GM18873 (cell line): Measurements from ENCODE around the gene CALHM3.

Experiments
- ATAC-seq: cut with Tn5 transposase; IDR thresholded peaks from one replicate; pipeline ENCODE4 v1.9.1; 2021; ENCODE audit warnings: mild to moderate bottlenecking, moderate library complexity, moderate number of reproducible peaks; ENCODE audit not compliant: unreplicated experiment, low FRiP score

Gene CALHM3

DNA sequence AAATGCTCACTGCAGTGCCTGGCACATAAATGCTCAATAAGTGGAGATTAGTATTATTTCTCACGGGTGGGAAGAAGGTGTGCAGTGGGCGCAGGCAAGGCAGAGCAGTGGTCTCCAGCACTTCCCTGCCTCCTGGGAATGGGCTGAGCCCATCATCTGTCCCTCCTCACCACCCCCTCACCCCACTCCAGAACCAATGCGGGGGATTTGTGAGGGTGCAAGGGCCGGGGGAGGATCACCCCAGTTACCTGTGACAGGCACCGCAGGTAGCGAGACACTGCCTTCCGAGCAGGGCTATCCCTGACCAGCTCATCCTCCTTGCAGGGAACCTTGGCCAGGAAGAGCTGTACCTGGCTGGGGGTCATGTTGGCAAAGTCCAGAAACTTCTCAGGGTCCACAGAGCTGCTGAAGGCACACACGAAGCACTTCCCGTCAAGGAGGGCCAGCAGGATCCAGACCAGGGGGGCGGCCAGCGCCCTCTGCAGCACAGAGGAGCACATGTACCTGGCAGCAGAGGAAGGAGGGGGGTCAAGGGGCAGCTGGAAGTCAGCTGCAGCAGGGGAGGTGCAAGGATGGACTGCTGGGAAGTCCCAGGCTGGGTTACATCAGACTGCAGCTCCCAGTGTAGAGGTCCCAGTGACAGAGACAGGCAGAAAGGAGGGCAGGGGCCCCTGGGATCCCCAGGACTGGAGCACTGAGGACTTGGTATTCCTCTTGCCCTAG is 2.8 kb downstream of the CALHM3 start:
- no peak for ATAC-seq

DNA sequence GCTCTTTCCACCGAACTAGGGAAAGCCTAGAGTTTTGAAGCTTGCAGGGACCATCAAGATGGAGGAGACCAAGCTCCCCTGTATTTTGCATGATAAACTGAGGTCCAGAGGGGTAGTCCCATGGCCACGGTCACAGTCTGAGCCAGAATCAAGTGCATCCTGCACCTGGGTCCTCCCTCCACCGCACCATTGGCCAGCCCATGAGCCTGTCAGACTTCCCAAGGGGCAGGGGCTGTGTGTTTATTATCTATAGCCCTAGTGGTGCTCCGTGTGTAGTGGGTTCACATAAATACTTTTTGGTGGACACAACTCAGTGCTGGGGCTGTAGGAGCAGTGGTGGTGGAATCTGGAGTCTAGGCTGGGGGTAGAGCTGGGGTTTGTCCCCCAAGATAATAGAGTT is 3.6 kb downstream of the CALHM3 start:
- ATAC-seq = no peak

DNA sequence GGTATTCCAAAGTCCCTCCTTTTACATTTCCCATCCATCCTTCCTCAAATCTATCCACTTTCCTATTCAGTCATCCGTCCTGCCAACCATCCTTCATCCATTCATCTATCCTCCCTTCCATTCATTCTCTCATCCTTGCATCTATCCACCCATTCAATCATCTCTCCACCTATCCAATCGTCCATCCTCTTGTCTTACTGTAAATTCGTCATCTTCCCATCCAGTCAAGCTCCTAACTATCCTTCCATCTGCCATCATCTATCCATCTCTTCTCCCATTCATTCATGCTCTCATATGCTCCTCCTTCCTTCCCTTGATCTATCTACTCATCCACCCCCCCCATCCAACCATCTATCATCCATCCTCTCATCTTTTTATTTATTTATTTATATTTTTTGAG is 5.0 kb downstream of the CALHM3 start:
- ATAC-seq = no peak

DNA sequence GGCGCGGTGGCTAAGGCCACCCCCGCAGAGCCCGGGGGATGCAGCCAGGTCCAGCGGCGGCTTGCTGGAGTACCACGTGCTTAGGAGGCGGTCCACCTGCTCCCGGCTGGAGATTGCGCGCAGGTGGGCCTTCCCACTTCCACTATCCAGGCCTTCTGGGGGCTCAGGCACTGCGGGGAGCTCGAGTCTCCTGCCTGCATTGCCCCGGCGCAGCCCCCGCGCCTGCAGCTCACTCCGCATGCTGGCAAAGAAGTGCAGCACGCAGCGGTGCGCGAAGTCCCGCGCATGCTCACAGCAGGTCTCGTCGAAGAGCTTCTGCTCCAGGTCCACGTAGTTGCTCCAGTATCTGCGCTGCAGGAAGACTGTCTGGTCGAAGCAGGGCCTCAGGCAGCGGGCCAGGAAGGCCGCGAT is 5.8 kb downstream of the CALHM3 start:
- ATAC-seq = no peak

DNA sequence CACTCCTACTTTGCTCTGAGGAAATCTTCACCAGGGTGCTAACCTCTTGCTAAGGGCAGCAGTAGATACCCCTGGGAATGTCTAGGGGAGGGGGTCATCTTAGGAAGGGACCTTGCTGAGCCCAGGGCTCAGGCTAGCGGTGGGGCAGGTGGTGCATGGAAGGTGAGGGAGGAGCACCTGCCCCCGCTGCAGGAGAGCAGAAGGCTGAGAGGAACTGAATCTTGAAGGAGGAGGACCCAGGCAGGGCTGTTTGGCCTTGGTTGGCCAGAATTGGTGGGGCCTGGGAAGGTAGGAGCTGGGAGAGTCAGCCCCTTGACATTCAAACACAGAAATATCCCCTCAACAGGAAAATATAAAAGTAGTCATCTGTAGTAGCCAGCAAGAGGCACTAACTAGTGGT is 7.0 kb downstream of the CALHM3 start:
- ATAC-seq = no peak

DNA sequence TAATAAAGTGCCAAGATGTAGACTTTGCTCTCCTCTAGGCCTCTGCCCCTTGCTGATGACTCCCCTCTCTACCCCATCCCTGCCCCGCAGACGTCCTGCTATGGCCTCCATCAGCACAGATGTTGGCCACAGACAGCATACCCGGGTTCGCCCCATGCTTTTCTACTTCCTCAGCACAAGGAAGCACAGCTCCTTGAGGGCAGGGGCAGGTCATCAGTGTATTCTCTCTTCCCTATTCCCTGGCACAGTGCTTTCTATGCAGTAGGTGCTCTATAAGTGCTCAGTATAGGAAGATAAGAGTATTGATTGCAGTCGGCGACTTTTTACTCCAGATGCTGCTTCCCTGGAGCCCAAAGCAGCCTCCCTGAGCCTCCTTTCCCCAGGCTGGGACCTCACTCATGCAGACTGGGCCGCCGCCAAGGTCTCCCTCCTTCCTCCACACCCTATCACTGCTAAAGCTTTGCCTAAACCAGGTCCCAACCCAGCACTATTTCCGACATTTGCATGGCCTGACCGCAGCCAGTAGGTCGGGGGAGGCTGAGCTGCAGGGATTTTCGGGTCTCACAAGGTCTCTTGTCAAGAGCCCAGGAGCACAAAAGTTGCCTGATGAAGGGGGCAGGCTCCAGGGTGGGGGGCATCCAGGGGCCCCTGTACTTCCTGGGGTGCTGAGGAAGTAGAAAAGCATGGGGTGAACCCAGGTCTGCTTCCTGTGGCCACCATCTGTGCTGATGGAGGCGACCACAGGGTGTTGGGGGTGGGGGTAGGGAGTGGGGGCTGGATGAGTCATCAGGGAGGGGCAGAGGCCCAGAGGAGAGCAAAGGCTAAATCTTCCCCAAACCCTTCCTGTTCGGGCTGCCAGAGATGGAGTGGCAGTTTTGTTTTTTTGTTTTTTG is 8.0 kb downstream of the CALHM3 start:
- ATAC-seq = peak; percentile 67

DNA sequence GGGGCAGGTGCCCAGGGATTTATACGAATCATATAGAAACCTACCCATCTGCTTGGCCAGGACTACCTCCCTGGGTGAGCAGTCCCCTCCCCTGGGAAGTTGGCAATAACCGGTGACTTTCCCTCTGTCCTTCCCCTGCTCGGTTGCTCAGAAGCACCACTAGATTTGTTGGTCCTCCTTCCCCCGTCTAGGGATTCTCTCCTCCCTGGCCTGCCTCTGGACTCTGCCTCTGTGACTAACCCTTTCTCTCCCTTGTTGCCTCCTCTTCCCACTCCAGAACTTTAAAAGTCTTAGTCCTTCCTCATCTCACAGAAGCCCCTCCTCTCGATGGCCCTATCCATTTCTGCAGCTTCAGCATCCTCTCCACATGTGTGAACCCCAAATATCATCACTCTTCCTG is 9.8 kb downstream of the CALHM3 start:
- ATAC-seq = no peak

DNA sequence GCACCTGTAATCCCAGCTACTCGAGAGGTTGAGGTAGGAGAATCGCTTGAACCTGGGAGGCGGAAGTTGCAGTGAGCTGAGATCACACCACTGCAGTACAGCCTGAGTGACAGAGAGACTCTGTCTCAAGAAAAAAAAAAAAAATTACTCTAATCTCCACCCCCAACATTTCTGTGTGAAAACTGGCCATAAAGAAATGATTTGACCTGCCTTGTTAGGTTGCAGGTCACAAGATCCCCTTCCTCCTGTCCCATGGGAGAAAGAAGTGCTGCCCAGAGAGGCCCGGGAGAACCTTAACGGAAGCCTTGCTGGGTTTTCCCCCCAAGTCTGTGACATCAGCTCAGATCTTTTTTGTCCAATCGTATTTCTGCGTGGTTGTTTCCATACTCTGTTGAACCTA is 11.6 kb downstream of the CALHM3 start:
- ATAC-seq = no peak

DNA sequence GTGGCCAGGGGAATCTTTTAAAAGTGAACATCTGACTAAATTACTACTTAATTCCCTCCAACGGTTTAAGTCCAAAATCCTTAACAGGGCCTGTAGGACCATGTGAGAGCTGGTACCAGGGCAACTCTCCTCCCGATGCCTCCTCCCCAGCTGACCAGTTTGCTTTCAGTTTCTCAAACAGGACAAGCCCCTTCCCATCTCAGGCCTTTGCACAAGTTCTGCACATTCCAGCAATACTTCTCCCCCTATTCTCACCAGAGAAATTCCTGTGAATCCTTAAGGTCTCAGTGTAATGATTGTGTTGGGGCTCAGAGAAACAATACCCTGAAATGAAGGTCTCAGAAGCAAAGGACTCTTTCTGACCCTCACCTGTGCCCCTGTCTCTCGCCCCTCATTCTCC is 12.3 kb downstream of the CALHM3 start:
- ATAC-seq = no peak

DNA sequence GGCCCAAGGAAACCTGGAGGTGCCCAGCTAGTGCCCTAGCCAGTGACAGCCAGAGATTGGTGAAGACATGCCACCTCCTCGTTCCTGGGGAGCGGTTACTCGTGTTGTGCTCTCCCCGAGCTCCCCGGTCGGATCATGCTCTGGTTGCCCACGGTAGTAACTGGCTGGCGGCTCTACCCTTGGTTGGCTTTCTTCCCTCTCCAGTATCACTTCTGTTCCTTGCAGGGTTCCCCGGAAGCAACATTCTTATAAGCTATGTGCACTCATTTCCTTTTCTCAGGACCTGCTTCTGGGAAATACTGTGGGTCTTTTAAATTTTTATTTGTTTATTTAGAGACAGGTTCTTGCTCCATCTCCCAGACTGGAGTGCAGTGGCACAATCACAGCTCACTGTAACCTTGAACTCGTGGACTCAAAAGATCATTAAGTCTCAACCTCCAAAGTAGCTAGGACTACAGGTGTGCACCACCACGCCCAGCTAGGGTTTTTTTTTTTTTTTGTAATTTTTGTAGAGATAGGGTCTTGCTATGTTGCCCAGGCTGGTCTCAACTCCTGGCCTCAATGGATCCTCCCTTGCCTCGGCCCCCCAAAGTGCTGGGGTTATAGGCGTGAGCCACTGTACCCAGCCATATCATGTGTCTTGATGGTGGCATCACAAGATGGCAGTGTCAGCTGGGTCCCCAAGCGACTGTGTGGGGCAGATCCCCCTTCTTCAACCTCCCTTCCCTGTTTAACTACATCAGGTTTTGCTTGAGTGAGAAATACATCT is 13.4 kb downstream of the CALHM3 start:
- no peak for ATAC-seq

DNA sequence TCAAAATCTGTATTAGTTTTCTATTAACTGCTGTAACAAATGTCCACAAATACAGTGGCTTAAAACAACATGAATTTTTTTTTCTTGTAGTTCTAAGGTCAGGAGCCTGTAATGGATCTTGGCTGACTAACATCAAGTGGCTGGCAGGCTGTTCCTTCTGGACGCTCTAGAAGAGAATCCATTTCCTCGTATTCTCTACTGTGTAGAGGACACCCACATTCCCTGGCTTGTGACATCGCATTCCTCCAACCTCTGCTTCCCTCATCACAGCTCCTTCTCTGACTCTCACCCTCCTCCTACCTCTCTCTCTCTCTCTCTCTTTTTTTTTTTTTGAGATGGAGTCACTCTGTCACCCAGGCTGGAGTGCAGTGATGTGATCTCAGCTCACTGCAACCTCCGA is 15.5 kb downstream of the CALHM3 start:
- no peak for ATAC-seq

DNA sequence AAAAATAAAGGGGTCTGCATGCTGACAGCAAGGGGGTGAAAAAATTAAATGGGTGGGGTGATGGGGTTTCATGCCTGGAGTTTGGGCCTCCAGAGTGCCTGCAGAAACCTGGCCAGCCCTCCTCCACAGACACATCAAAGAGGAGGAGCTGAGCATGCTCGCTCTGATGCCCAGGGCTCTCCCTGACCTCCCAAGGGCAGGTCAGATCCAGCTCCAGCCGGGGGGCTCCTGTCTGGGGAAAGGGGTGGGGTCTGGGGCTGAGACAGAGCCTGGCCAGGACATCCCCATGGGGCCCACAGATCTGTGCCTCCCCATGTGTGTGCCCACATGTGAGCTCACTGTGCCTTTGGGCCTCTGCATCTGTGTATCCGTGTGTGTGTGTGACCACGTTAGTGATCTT is 19.4 kb downstream of the CALHM3 start:
- ATAC-seq = no peak

DNA sequence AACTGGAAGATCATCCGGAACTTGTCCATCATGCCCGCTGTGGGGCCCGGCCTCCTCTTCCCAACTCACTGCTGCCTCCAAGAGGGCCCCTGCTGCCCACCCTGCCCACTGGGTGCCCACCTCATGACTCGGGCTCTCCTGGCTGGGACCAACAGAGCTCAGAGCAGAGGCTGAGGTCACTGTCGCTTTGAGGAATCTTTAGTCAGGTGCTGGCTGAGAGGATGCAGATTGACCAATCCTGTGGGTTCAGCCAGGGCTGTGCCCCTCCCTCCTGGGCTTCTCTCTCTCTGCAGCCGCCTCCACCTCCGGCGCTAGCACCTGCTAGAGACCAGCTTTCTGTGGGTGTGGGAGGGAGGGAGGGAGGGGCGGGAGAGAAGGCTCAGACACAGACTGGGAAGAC is 20.3 kb downstream of the CALHM3 start, which contains the start of gene CALHM1:
CALHM1 (minus strand) TSS at position 181 of the 400 bp plus-strand sequence; CDS start at position 32, 149 bp downstream.
- no peak for ATAC-seq

DNA sequence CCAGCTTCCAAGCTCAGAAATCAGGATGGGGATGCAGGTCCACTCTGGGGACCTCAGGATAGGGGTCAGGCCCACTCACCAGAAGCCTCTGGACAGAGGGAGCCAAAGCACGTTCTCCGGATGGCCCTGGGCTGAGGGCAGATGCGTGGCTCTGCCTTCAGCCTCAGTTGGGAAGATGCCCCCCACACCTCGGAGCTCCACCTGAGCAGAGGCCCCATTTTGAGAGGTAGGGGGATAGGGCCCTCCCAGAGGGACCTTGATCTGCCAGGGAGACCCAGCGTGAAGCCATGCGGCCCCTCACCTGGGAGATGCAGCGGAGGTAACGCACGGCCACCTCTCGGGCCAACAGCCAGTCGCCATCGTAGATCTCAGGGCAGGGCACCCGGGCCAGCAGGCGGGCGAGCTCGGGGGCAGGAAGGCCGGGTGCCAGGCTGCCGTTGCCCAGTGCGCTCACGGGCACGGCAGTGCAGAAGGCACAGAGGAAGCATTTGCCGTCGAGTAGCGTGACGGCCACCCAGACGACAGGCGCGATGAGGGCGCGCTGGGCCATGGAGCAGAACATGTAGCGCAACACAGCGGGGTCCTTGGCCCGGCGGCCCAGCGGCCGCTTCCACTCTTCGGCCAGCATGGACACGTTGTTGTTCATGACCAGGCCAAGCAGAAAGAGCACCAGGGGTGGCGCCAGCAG is 21.0 kb downstream of the CALHM3 start:
- no peak for ATAC-seq

DNA sequence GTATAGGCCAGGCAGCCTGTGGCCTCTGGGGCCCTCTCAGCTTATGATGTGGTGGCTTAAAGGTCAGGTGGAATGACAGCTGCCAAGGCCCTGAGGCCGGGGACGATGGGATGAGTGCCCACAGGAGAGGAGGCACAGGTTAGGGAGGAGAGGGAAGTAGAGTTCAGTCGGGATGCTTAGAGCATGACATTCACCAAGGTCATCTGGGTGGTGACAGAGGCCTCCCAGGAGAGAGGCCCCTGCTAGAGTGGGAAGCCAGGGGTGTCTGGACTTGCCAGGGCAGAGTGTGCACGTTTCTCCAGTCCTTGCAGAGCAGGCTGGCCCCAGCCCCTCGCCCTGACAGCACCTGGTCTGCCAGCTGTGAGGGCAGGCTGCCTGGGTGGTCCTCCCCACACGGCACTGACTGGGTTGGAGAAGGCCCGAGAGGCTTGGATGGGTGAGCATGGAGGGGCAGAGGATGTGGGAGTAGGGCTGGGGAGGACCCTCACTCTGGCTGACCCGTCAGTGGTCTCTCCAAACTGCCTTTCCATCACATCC is 21.8 kb downstream of the CALHM3 start:
- no peak for ATAC-seq

DNA sequence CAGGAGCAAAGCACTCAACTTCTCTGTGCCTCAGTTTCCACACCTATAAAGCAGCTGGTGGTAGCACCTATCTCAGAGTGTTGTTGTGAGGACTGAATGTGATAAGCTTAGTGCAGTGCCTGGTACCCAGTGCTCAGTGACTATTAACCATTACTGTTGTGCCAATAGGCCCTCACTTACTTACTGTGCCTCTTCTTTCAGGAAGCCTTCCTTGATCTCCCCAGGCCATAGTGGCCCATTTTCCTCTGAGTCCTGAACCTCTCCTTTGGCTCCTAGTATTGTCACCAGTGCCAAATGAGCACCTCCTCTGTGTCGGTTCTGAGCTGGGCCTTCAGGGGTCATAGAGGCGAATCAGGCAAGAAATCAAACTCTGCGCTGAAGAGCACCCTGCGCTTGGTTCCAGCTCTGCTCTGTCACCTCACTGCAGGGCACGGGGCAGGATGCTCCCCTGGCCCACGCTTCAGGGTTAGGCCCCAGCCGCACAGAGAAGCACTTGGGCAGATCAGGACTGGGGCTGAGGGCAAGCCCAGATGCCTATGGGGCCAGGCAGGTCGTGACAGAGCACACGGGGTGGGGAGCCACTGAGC is 22.9 kb downstream of the CALHM3 start:
- no peak for ATAC-seq

DNA sequence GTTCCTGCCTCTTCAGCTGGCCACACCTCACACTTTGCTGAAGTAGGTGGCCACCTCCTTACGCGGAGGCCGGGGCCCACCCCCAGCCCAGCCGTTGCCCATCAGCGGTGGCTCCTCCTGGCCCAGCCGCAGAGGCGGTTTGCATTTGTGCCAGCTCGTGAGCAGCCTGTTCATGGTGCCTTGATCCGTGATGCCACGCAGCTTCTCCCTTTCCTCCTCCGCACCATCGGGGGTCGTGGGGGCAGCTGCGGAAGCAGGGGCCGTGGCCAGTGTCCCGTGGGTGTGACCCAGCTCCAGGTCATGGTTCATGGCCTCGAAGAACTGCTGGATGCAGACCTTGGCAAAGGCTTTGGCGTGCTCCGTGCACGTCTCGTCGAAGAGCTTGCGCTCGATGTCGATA is 23.8 kb downstream of the CALHM3 start:
- no peak for ATAC-seq

DNA sequence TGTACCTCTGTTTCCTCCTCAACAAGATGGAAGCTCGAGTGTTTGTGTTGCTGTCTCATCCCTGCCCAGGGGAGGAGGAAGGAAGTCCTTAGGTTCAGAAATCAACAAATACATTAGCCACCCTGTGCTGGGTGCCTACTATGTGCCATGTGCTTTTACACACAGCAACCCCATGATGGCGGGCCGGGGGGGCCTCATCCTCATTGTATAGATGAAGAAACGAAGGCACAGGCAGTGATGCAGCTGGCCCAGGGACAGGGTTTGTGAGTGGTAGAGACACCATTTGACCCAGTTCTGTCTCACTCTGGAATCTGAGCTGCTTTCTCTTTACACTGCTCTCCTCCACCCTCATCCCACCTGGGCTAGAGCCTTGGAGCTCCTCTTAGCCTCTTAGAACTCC is 25.0 kb downstream of the CALHM3 start:
- no peak for ATAC-seq

DNA sequence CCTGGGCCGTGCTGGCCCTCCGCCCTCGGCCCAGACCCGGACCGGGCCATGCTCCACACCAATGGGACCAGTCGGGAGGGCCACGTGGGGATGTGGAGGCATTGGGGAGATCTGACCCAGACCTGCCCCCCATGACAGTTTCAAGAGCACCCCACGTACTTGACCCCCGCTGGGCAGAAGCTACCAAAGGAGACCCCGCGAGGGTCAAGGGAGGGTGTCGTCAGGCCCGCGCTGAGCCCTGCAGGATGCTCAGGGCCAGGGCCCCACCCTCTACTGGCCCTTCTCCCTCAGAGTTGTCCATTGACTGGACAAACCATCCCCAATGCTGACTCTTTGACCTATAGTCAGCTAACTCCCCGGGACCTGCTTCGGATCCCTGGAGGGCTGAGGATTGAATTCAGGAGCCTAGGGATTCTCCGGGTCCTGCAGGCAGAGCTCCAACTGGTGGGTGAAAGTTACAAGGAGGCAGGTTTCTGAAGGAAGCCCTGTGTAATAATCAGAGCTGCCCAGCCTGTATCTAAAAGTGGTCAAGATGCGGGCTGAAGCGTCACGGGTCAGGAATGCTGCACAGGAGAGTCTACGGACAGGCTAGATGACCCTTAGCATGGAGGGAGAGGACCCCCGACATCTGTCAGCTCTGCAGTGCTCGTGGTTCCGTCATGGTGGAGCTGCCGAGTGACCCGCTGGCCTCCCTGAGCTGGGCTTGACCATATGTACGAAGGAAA is 26.4 kb downstream of the CALHM3 start:
- ATAC-seq = no peak
